H4 (cell line): Measurements from ENCODE around the gene LAMB1. TPM values are rescaled to one million over a fixed set of nuclear protein-coding genes. Genes with fewer than 3 reads are reported as not detected.

Experiments used
- DNase-seq: peaks from one replicate; pipeline ENCODE4 v3.0.0-alpha.2; 2015; ENCODE audit warnings: low spot score
- total RNA-seq: library from RNA; depleted of rRNA; stranded (reverse); fragments of >200 nt; shearing (Covaris generic); gene quantifications from 2 replicates; pipeline ENCODE4 v1.2.3, GENCODE V29; 2014; rRNA removed

LAMB1 gene
- total RNA-seq, 1 experiment from 2014 or later = 140 TPM

- DNase-seq = no peak
Measured at GRCh38 chr7:107878636-107879035, 124.3 kb downstream of the LAMB1 start.

- no peak for DNase-seq
Measured at GRCh38 chr7:107877731-107878382, 125.1 kb downstream of the LAMB1 start.

- DNase-seq = no peak
Measured at GRCh38 chr7:107876916-107877315, 126.0 kb downstream of the LAMB1 start.

- peak; percentile 65 for DNase-seq
Measured at GRCh38 chr7:107874605-107875446, 128.1 kb downstream of the LAMB1 start.

GRCh38 chr7:107874111-107874510 is 128.8 kb downstream of the LAMB1 start:
- no peak for DNase-seq

Other genes with a start within 250 kb of the LAMB1 start
- not detected in 2 replicates for gene SLC26A3, start 199.9 kb downstream of the LAMB1 start, total RNA-seq
- gene DLD, start 112.0 kb downstream of the LAMB1 start, total RNA-seq = 127 and 130 TPM in 2 replicates
- gene LAMB4, start 127.2 kb upstream of the LAMB1 start, total RNA-seq = 2.3 and 3.2 TPM in 2 replicates